DND-41 (cell line): ENCODE results near the gene CLC.

Experiments used
- ATAC-seq: fragments of 200-7000 bp; cut with Tn5 transposase; 3 replicates; pipeline ENCODE4 v1.9.1; 2021; ENCODE audit warnings: low read depth; ENCODE audit not compliant: insufficient read depth
- DNase-seq: peaks from one replicate; pipeline ENCODE4 v3.0.0-alpha.2; 2020
- H2AFZ ChIP-seq: 2 replicates; pipeline ENCODE4 v1.6.0; 2012; ENCODE audit warnings: low read depth, low read length
- H3K27ac ChIP-seq: 2 replicates; pipeline ENCODE4 v1.5.1; 2012; ENCODE audit warnings: low read length, inconsistent platforms
- H3K27me3 ChIP-seq: fragments of 200-600 bp; sonication (generic); 2 replicates; pipeline ENCODE4 v1.6.0; 2012; ENCODE audit warnings: low read length, mild to moderate bottlenecking, inconsistent platforms; ENCODE audit not compliant: insufficient read depth, poor library complexity
- H3K36me3 ChIP-seq: 2 replicates; pipeline ENCODE4 v1.5.1; 2012; ENCODE audit warnings: low read length, inconsistent platforms; ENCODE audit not compliant: insufficient read depth
- H3K4me1 ChIP-seq: 2 replicates; pipeline ENCODE4 v1.5.1; 2012; ENCODE audit warnings: mild to moderate bottlenecking, low read length; ENCODE audit not compliant: insufficient read depth
- H3K4me2 ChIP-seq: 2 replicates; pipeline ENCODE4 v1.6.0; 2012; ENCODE audit warnings: mild to moderate bottlenecking, moderate library complexity, low read length, inconsistent platforms; ENCODE audit not compliant: insufficient read depth
- H3K4me3 ChIP-seq, 2 experiments: fragments of 200-600 bp in 1 of 2; shearing (Covaris generic) in 1 of 2; 2 replicates each; pipeline ENCODE4 v1.5.1; 2012 to 2016; ENCODE audit warnings: inconsistent platforms in 2 of 2, low read length in 2 of 2, mild to moderate bottlenecking in 2 of 2, low read depth in 1 of 2, moderate library complexity in 1 of 2
- H3K79me2 ChIP-seq: 2 replicates; pipeline ENCODE4 v1.6.0; 2012; ENCODE audit warnings: low read length, inconsistent platforms; ENCODE audit not compliant: insufficient read depth
- H3K9ac ChIP-seq: 2 replicates; pipeline ENCODE4 v1.6.0; 2012; ENCODE audit warnings: low read depth, mild to moderate bottlenecking, inconsistent platforms, low read length, moderate library complexity
- H3K9me3 ChIP-seq: 2 replicates; pipeline ENCODE4 v1.5.1; 2012; ENCODE audit warnings: low read length, moderate library complexity, mild to moderate bottlenecking, inconsistent platforms; ENCODE audit not compliant: insufficient read depth, severe bottlenecking
- H4K20me1 ChIP-seq: 2 replicates; pipeline ENCODE4 v1.6.0; 2012; ENCODE audit warnings: low read length; ENCODE audit not compliant: insufficient read depth
- CTCF ChIP-seq: IDR thresholded peaks from 2 replicates; pipeline ENCODE4 v1.5.1; 2012; ENCODE audit warnings: borderline replicate concordance, low read length, moderate library complexity, mild to moderate bottlenecking; ENCODE audit not compliant: poor library complexity, severe bottlenecking; ENCODE audit errors: extremely low read depth
- EZH2 ChIP-seq: IDR thresholded peaks from 3 replicates; pipeline ENCODE4 v1.6.1; 2012; ENCODE audit warnings: borderline replicate concordance, low read depth, mild to moderate bottlenecking, moderate library complexity, low read length, inconsistent platforms; ENCODE audit not compliant: severe bottlenecking

Gene CLC

GRCh38 chr19:39709026-39709872 is 28.6 kb downstream of the CLC start:
- Histone ChIP-seq H3K79me2 (no peaks in the 10 kb centered on the region), H4K20me1 (no peaks in the 10 kb centered on the region), H3K9me3 (no peaks in the 10 kb centered on the region), H2AFZ (no peak overlapping the region), H3K4me2 (no peak overlapping the region), H3K4me3 (no peak overlapping the region), H3K36me3 (no peaks in the 10 kb centered on the region), H3K4me1 (no peaks in the 10 kb centered on the region), H3K27ac (no peak overlapping the region), H3K27me3 (no peaks in the 10 kb centered on the region), H3K9ac (no peak overlapping the region)
- ATAC-seq (no peak), DNase-seq (no peak)
- no peak for TF ChIP-seq CTCF
- no peak for TF ChIP-seq EZH2

GRCh38 chr19:39708594-39708993 is 29.2 kb downstream of the CLC start:
- H3K4me2 ChIP-seq, result no peak overlapping the region
- ATAC-seq, result no peak
- H3K79me2 ChIP-seq, result no peaks in the 10 kb centered on the region
- H2AFZ ChIP-seq, result no peak overlapping the region
- H4K20me1 ChIP-seq, result no peaks in the 10 kb centered on the region
- H3K27ac ChIP-seq, result no peak overlapping the region
- no peaks in the 10 kb centered on the region for H3K36me3 ChIP-seq
- H3K4me1 ChIP-seq, result no peaks in the 10 kb centered on the region
- no peak for DNase-seq
- H3K27me3 ChIP-seq, result no peaks in the 10 kb centered on the region
- H3K9me3 ChIP-seq, result no peaks in the 10 kb centered on the region
- no peak overlapping the region for H3K9ac ChIP-seq
- no peak for TF ChIP-seq CTCF
- no peak for TF ChIP-seq EZH2
- H3K4me3 ChIP-seq, result no peak overlapping the region

- no peaks in the 10 kb centered on the region for H3K36me3 ChIP-seq
- no peaks in the 10 kb centered on the region for H4K20me1 ChIP-seq
- no peak for DNase-seq
- H3K79me2 ChIP-seq, result no peaks in the 10 kb centered on the region
- no peak overlapping the region for H2AFZ ChIP-seq
- no peak for ATAC-seq
- H3K9ac ChIP-seq, result no peak overlapping the region
- no peak overlapping the region for H3K27ac ChIP-seq
- no peaks in the 10 kb centered on the region for H3K27me3 ChIP-seq
- H3K9me3 ChIP-seq, result no peaks in the 10 kb centered on the region
- H3K4me1 ChIP-seq, result no peaks in the 10 kb centered on the region
- H3K4me2 ChIP-seq, result no peak overlapping the region
- TF ChIP-seq CTCF (no peak), EZH2 (no peak)
- H3K4me3 ChIP-seq, result no peak overlapping the region
These were observed 32.1 kb downstream of the CLC start for GRCh38 chr19:39705578-39706188.
